MG63 (cell line): Measurements from ENCODE around the gene CPE. TPM values are rescaled to one million over a fixed set of nuclear protein-coding genes. Genes with fewer than 3 reads are reported as not detected.
"Not testable (repeated sequence)": the region's sequence is repeated elsewhere in the genome, so short reads cannot be mapped to it uniquely, and the experiment has no call there.

ENCODE experiments used
- DNase-seq: peaks from one replicate; pipeline ENCODE4 v3.0.0-alpha.2; 2020
- H3K27me3 ChIP-seq: fragments of 250-450 bp; sonication (Bioruptor Pico); 2 replicates; pipeline ENCODE4 v1.5.1; 2020; ENCODE audit warnings: mild to moderate bottlenecking, moderate library complexity
- H3K36me3 ChIP-seq: fragments of 250-450 bp; sonication (Bioruptor Pico); 2 replicates; pipeline ENCODE4 v1.5.1; 2020; ENCODE audit warnings: mild to moderate bottlenecking, moderate library complexity
- H3K4me3 ChIP-seq: fragments of 250-450 bp; sonication (Bioruptor Pico); 2 replicates; pipeline ENCODE4 v1.5.1; 2020; ENCODE audit warnings: mild to moderate bottlenecking, moderate library complexity
- H3K9me3 ChIP-seq: fragments of 250-450 bp; sonication (Bioruptor Pico); 2 replicates; pipeline ENCODE4 v1.5.1; 2020; ENCODE audit warnings: mild to moderate bottlenecking, moderate library complexity
- total RNA-seq: library from RNA; depleted of rRNA; stranded (reverse); fragments of >200 nt; shearing (Covaris generic); gene quantifications from 2 replicates; pipeline ENCODE4 v1.2.3, GENCODE V29; 2014; ENCODE audit warnings: low replicate concordance

CPE gene
- total RNA-seq, 1 experiment from 2014 or later, result 17.1 TPM

DNA sequence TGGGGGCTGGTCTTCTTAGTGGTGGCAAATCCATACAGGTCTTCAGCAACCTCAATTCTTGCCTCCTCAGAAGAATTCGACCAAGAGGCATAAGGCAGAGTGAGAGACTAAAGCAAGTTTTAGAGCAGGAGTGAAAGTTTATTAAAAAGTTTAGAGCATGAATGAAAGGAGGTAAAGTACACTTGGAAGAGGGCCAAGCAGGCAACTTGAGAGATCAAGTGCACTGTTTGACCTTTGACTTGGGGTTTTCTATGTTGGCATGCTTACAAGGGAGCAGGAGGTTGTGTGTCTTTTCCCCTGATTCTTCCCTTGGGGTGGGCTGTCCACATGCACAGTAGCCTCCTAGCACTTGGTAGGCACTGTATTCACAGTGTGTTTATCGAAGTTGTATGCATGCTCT, 91.2 kb downstream of the CPE start:
- DNase-seq, result no peak
- no peak overlapping the region for H3K4me3 ChIP-seq
- H3K27me3 ChIP-seq, result no peaks in the 10 kb centered on the region

DNA sequence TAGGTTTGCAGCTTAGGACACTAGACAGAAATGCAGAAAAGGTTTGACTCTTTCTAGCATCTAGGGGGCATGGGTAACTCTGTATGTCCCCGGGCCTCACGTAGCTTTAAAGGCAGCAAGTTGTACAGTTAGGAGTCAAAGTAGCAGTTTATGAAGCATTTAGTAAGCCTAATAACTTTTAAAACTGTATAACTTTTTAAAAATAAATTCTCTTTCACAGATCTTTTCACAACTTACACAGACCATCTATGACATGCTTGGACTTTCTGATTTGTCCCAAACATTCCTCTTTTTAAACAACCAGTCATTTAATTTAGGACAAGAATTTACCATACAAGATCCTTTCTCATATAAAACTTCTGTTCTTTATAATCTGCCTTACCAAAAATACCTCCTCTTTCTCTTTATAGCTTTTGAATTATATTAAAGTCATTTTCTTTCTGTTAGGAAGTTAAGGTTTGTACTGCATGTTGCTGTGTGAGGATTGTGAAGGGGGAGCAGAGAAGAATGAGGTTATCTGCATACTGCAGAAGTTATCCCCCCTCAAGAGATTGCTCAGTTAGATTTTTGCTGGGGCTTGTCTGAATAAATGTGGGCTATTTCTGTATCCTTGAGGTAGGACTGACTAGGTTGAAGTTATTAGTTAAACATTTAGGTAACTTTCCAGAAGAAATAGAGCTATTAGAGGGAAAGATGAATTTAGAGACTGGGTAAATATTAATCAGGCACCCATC, 94.3 kb downstream of the CPE start:
- H3K9me3 ChIP-seq, result peaks cover 27% of the 10 kb centered on the region
- DNase-seq, result no peak
- H3K36me3 ChIP-seq, result no peaks in the 10 kb centered on the region
- no peak overlapping the region for H3K4me3 ChIP-seq
- H3K27me3 ChIP-seq, result no peaks in the 10 kb centered on the region

More for the DNA sequence above, 91.2 kb downstream of the CPE start:
- Histone ChIP-seq H3K9me3 (peaks cover 27% of the 10 kb centered on the region), H3K36me3 (no peaks in the 10 kb centered on the region)

DNA sequence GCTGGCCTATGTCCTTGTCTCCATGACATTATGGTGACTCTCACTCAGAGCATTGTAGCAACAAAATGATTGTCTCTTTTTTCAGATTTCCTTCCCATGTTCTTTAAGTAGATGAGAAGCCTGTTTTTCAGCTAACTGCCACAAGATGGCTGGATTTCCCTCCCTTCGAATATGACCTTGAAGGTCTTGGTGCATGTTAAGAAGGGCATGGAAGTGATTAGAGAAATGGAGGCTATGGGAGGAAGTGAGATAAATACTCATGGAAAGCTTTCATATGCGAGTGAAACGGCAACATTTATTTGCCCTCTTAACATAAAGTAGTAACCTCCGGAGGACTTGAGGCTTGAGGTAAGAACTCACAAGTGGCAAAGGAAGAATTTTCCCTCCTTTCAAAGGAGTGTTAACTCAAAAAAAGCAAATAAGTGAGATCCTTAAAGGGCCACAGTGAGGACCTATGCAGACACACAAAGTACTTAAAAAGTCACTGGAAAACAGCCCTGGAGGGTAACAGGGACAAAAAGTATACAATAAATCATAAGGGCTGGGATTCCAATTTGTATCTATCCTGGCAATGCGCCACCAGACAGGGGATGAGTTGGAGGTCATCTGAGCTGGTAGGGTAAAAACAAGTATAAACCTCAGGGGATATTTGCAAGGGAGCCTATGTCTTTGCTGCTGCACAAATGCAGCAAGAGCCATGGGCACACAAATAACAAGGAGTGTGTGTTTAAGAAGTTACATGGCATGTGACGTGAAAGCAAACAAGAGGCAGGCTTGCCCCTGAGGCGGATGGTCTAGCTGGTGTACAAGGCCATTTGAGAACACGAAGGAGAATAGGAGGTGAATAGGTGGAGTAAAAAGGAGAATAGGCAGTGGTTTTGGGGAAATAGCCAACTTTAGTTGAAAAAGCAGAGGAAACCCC, 96.2 kb downstream of the CPE start:
- Histone ChIP-seq H3K4me3 (no peak overlapping the region), H3K9me3 (peaks cover 27% of the 10 kb centered on the region), H3K36me3 (no peaks in the 10 kb centered on the region), H3K27me3 (no peaks in the 10 kb centered on the region)
- no peak for DNase-seq

GRCh38 chr4:165475706-165476070, 96.9 kb downstream of the CPE start:
- H3K36me3 ChIP-seq, result no peaks in the 10 kb centered on the region
- H3K4me3 ChIP-seq, result no peak overlapping the region
- no peak for DNase-seq

DNA sequence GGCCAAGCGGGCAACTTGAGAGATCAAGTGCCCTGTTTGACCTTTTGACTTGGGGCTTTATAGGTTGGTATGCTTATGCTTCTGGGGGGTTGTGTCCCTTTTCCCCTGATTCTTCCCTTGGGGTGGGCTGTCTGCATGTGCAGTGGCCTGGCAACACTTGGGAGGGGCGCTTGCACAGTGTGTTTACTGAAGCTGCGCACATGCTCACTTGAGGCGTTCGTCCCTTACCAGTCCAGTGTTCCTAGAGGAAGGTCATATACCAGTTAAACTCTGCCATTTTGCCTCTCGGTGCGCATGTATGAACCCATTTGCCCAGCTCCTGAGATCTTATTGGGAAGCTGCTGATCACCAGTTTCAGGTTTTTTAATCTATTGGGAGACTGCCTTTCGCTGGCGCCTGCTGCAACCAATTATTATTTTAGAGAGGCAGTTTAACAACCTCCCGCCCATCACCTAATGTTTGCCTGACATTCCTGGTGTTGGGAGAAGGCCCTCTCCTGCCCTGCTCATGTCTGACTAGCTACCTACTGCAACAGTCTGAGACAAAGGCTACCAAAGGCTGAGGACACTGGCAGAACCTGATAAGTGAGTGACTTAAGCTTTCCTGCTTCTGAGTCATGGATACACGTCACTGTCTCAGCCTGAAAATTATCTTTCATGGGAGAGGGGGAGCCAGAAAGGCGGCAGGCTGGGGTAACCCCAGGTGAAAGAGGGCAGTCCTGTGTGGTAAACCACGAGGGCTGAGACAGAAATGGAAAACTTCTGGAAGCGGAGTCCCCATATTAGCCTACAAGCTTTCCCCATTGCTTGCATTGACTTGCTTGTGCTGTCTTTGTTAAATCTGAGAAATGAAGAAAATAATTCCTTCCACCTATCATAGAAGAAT, 97.6 kb downstream of the CPE start:
- Histone ChIP-seq H3K9me3 (peaks cover 24% of the 10 kb centered on the region), H3K36me3 (no peaks in the 10 kb centered on the region)
- peak; percentile 2 for DNase-seq

More at GRCh38 chr4:165475706-165476070, 96.9 kb downstream of the CPE start:
- H3K27me3 ChIP-seq, result no peaks in the 10 kb centered on the region
- peaks cover 27% of the 10 kb centered on the region for H3K9me3 ChIP-seq

GRCh38 chr4:165477799-165478198, 99.0 kb downstream of the CPE start:
- H3K4me3 ChIP-seq, result no peak overlapping the region
- no peaks in the 10 kb centered on the region for H3K36me3 ChIP-seq
- H3K9me3 ChIP-seq, result peaks cover 15% of the 10 kb centered on the region
- no peaks in the 10 kb centered on the region for H3K27me3 ChIP-seq
- DNase-seq, result no peak

More for the DNA sequence above, 97.6 kb downstream of the CPE start:
- Histone ChIP-seq H3K27me3 (no peaks in the 10 kb centered on the region), H3K4me3 (no peak overlapping the region)

GRCh38 chr4:165478260-165478659, 99.5 kb downstream of the CPE start:
- DNase-seq, result no peak
- no peaks in the 10 kb centered on the region for H3K36me3 ChIP-seq
- no peaks in the 10 kb centered on the region for H3K27me3 ChIP-seq
- peaks cover 12% of the 10 kb centered on the region for H3K9me3 ChIP-seq
- H3K4me3 ChIP-seq, result no peak overlapping the region

DNA sequence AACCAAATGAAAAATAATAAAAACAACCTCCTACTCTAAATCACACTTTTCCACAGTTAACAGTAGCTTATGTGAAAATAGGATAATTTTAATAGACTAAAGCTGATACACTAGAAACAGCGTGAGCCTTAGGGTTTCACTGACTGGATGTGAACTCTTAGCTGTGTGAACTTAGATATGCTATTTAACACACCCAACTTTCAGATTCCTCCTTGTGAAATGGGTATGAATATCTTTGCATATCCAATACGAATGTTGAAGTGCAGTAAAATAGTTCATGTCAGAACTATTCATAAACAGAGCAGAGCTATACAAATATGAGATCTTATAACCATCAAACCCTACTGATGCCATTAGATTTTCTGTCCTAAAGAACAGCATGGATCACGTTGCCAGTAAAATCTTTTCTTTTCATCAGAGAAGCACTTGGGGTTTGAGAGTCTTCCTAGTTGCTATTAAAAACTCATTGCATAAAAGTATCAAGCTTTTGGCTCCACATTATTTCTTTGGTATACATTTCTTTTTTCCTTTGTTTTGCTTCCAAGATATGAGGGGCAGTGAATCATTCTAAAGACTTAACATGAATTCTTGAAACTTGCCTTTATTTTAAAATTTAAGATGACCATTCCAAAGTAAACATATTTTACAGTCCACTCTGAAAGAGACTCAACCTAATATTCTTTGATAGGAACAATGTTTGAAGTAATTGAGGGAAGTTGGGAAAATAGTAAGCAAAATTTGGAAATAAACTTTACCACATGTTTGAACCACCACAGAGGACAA, 102.4 kb downstream of the CPE start:
- DNase-seq, result no peak
- Histone ChIP-seq H3K27me3 (no peaks in the 10 kb centered on the region), H3K36me3 (no peaks in the 10 kb centered on the region), H3K4me3 (no peak overlapping the region), H3K9me3 (no peaks in the 10 kb centered on the region)

DNA sequence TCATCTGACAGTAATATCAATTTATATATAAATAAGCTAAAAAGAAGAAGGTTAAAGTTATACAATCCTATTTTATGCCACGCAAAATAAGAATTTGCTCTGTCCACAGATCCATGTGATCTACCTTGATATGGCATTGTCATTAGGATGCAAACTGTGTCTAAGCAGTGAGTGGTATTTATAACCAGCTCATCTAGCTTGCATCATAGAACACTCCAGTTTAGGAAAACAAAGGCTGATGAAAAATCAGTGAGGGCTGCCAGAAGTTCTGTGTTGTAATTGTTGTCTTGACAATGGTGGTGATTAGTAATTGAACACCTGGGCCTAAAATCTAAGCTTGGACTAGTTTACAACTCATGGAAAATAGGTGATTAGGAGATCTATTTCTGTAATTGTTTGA, 111.0 kb downstream of the CPE start:
- peak; percentile 4 for DNase-seq

GRCh38 chr4:165492583-165492982, 113.8 kb downstream of the CPE start:
- not testable (repeated sequence) for H3K36me3 ChIP-seq, H3K4me3 ChIP-seq, H3K9me3 ChIP-seq

More for the DNA sequence above, 111.0 kb downstream of the CPE start:
- H3K36me3 ChIP-seq, result no peaks in the 10 kb centered on the region
- H3K9me3 ChIP-seq, result no peaks in the 10 kb centered on the region
- no peak overlapping the region for H3K4me3 ChIP-seq
- no peaks in the 10 kb centered on the region for H3K27me3 ChIP-seq

DNA sequence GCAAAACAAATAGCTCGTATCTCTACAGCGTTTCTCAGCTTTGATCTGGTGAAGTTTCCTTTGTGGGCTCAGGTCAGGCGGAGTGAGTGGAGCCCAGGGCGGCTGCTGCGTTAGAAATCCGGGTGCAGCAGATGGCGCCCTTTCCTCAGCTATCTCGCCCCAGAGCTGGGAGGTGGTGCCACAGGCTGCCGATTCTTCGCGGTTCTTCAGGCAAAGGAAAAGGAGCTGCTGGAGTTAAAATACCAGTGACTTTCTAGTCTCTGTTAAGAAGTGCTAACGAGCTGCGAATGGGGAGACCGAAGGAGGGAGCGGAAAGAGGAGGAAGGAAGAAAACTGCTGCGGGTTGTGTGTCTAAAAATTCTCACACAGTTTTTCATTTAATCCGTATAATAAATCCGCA, 114.6 kb downstream of the CPE start:
- Histone ChIP-seq H3K4me3 (no peak overlapping the region), H3K27me3 (no peaks in the 10 kb centered on the region), H3K9me3 (no peaks in the 10 kb centered on the region), H3K36me3 (no peaks in the 10 kb centered on the region)
- DNase-seq, result peak; percentile 57

More at GRCh38 chr4:165492583-165492982, 113.8 kb downstream of the CPE start:
- H3K27me3 ChIP-seq, DNase-seq: not testable (repeated sequence)

DNA sequence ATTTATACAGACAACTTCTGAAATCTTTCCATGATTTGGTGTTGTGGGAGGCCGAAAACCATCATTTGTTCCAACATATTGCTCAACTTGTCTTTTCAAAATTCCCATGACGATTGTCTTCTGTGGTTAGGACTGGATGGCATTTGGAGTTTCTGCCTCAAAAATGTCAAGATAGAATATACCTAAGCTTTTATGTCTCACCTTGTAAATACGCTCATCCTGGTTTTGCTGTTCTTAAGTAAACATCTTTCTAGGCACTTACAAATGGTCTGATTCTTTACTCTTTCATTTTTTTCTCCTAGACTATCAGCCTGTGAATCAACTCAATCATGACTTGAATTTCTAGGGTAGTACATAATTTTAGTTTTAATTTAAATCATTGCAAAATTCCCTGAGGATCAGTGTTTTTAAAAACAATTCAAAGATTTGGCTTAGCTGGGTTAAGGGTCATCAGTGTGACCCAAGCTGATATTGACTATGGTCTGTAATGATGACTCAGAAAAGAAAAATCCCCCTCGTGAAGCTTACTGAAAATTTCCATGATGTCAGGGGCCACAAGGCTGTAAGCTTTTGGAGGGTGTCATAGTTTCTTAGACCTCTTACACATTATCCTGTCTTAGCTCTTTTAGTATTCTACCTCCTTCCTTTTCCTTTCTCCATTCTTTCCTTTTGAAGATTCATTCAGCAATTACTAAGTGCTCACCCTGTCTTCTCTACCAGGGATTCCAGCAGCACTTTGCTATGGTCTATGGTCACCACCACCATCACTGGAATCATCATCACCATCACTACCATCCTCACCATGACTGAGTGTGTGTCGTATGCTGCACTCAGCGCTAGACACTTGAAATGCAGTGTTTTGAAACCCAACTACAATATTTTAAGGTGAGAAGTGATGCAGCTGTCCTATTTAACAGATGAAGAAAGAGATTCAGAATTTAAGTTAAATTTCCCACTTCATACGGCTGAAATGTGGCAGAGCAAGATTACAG, 124.4 kb downstream of the CPE start:
- Histone ChIP-seq H3K36me3 (no peaks in the 10 kb centered on the region), H3K9me3 (no peaks in the 10 kb centered on the region), H3K4me3 (no peak overlapping the region), H3K27me3 (no peaks in the 10 kb centered on the region)
- DNase-seq, result no peak

GRCh38 chr4:165504184-165504583, 125.4 kb downstream of the CPE start:
- no peaks in the 10 kb centered on the region for H3K9me3 ChIP-seq
- no peaks in the 10 kb centered on the region for H3K36me3 ChIP-seq
- DNase-seq, result no peak
- H3K4me3 ChIP-seq, result no peak overlapping the region
- no peaks in the 10 kb centered on the region for H3K27me3 ChIP-seq

DNA sequence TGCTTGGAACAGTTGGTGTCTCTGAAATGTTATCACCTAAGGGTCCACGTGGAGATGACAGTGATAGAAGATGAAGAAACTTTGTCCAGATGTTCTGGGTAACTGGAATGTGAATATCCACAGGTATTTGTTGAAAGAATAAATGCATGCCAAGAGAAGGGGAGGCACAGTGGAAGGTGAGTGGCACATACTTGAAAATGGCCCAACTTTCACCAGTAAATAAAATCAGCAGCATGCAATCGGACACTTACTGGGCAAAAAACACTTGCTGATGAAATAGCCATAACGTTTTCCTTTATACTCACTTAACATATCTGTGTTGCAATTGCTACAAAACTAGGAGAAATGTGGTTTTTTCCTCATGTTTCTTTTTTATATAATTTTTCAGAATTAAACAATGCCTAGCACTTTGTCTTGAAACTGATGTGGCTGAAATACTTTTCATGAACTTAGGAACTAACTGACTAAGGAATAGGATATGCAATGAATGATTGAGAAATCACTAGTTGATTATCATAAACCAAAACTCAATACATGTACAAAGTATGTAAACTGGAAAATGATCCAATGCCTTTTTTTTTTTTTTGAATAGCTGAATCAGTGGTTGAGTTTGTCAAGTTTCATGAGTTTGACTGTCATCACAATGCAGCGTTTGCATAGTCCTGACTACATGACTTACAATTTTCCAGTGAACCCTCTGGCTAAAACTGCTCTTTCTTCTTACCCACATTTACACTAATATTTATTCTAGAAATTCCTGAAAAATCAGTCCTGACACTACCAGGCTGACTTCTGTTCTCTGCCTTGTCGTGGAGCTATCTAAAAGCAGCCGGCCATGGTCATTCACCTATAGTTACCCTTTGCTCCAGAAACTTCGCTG, 127.4 kb downstream of the CPE start:
- no peaks in the 10 kb centered on the region for H3K36me3 ChIP-seq
- no peaks in the 10 kb centered on the region for H3K9me3 ChIP-seq
- H3K4me3 ChIP-seq, result no peak overlapping the region
- H3K27me3 ChIP-seq, result no peaks in the 10 kb centered on the region
- no peak for DNase-seq
